Stimulated activated CD8-positive, alpha-beta memory T cell treated with anti-CD3 and anti-CD28 coated beads, Interleukin-2, amount 100 ng/mL, for 1 hour (primary cell): ENCODE results near the gene ARPC5.

Source experiments
- DNase-seq, 2 donors: peaks; one replicate each; pipeline ENCODE4 v3.0.0-alpha.2; 2020; ENCODE audit warnings: low read depth in 2 of 2

Gene ARPC5

DNA sequence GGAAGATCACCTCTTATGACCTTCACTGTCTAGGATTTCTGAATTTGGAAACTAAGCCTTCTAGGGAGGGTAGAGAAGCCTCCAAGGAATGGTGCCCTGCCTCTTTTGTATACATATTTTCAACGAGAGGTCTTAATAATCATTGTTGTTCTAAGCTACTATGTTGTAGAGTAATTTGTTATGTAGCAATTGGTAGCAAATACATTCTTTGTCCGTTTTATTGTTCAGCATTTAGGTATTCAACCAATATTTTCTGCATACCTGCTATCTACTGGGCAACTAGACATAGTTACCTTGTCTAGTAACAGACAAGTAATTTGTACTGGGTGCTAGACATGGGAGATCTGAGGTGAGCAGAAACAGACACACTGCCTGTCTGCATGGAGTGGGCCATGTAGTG, 24.6 kb downstream of the ARPC5 start:
- no peak for DNase-seq

DNA sequence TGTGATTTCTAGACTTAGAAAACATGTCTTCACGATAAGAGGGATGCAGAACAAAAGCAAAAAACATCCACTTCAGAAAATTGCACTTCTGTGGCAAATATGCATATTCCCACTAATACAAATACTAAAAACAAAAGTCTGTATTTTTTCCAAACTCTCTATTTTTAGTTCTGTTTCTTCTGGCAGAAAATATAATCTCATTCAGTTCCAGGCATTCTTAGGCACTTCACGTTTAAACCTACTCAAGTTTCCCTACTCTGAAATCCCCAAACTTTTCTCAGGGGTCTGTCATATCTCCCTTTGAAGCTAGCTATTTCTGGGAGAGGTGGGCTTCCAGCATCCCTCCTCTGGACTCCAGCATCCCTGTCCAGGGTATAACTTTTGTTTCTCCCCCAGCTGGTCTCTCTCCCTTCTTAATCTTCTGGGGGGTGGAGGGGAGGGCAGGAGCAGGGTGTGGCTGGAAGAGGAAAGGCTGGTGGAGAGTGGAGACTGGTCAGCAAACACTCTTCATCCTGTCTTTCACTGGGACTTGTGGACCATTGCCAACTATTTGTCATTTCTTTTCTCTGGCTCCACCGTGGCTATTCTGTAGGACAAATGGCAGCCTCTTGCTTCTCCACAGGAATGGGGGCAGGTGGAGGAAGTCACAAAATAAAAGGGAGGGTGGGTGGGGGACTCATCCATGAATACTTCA, 25.7 kb downstream of the ARPC5 start:
- DNase-seq, result no peak

DNA sequence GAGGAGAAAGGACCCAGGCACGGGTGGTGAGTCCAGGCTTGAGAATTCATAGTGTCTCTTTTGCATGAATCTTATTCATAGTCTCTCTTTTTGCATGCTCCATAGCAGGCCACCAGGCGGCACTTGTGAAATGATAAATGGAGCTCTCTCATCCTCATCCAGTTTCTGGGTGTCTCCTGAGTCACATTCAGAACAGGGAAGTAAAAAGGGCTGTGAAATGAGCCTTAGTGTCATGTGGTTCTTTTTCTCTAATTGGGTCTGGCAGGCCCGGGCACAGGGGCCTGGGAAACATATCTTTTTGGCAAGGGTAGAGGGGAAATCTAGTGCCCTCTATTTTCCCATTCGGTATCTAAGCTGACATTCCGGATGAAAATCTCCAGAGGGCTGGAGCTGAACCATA, 26.3 kb downstream of the ARPC5 start:
- no peak for DNase-seq

DNA sequence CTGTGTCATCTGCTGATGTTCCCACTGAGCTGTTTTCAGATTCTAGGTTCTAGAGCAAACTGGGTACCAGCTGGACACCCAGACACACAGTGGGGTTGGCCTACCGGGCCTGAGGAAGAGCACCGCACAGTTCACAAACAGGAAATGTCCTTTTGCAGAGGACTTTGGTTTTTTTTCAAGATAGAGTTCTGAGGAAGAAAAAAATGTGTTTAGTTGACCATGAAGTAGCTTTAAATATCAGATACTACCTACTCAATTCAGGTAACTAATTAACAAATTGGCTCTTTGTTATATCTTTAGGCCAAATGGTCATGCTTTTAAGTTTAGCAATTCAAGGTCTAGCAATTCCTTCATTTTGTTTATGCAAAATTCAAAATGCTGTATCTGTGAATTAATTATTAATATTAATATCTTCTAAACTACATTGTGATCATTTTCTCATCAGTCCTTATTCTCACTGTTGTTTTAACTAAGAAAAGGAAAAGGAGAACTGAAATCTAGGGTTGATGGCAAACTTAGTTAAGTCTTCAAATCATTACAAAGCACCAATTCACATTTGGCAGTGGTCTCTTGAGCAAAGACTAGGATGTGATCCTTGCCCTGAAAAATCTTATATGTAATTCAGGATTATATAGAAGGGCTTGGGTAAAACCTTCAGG, 28.1 kb downstream of the ARPC5 start:
- DNase-seq, result no peak

DNA sequence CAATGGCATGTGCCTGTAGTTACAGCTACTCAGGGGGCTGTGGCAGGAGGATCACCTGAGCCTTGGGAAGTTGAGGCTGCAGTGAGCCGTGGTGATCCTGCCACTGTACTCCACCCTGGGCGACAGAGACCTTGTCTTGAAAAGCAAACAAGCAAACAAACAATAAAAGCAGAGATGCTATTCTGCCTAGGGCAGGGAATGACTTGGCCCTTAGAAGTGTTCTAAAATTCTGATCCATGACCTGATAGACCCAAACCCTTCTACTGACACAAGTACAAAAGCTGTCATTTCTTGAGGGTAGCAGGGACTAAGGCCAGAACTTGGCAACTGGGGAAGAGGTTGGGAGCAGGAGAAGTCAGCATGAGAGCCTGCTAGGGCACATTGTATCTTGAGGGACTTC, 29.7 kb downstream of the ARPC5 start:
- DNase-seq, result no peak

DNA sequence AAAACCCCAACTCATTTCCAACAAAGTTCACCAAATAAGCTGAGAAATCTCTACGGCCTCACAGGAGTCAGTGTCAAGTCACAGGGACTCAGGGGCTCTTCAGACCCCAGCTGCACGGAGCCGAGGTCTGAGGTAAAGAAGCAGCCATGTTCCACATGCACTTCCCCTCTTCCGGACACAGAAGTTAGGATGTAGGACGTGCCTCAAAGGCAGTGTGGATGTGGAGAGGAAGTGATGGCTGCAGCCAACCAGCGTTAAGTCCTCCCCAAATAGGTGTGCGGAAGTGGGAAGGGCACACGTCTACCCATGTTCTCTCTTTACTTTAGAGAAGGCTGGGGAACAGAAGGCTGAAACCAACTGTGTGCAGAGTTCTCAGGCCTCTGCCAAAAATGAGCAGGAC, 30.8 kb downstream of the ARPC5 start:
- DNase-seq, result no peak

DNA sequence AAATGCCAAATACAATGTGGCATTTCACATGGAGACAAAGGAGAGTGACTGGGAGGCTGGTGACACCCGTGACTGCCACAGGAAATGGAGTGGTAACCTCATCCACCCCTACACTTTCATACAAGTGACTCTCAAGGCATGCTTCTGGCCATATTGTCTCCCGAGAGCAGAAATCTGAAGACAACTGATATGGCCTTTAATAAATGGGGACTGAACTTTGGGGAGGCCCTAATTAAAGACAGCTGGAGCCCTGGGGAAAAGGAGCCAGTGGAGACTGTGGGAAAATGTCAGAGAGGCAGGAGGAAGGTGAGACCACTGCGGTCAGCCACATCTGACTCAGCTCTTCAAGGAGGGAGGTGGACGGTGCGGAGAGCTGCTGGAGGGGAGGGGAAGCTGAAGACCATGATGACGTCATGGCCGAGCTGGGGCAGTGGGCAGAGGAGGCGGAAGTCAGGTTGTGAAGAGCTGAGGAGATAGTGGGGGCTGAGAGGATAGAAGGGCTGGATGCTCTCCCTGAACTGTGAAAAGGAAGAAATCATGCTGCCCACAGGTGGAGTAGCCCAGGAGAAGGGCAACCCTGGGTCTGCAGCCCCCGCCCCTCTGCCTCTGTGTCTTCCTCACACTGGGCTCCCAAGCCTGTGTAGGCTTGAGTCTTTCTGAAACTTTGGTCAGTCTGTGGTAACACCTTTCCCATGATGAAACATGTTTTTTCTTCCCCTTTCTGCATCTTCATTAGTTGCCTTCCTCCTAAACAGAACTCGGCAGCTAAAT, 31.4 kb downstream of the ARPC5 start:
- DNase-seq, result no peak

DNA sequence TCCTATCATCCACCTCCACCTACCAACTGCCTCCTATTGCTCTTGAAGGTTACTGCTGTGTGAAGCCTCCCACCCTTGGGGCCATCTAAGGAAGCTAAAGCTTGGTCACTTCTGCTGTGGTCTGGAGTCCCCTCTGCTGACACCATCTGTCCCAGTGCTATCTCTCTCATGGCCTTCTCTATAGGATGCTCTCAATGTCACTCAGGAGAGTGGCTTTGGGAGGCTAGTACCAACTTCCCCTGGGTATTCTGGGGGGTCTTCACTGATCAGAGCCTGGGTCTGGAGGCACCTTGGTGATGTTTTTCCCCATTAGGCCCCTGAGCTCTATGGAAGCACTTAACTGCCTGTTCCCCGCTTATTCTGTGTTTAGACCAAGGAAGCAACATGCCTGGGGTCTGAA, 33.1 kb downstream of the ARPC5 start:
- no peak for DNase-seq

DNA sequence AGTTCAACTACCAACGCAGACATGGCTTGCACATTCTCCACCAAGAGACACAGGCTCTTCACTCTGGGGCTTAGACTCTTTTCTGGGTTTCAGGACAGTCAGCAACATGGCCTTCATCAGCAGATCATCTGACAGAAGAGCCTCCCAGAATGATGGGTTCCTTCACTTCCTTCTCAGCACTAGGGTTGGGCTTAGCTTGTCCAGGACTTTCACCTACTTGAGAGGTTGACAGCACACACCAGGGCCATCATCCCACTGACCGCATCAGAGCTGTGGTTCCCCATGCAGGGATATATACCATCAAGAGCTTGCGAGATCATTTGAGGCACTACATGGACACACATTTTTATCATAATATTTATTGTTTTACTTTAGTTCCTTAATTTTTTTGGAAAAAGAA, 34.9 kb downstream of the ARPC5 start:
- DNase-seq, result no peak

DNA sequence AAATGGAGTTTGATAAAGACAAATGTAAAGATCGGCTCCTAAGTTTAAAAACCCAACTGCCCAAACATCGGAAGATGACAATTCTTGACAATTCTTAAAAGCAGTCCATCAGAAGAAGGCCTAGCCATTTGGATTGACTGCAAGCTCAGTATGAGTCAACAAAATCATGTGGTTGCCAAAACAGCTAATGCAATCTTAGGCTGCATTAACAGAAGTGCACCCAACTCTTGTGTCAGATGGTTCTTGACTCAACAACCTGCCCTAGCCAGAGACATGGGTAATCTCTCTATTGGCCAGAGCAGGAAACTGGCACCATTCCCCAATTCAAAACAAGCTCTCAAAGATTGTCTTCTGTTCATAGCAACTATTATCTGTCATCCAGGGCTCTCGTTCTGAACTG, 35.4 kb downstream of the ARPC5 start:
- no peak for DNase-seq

DNA sequence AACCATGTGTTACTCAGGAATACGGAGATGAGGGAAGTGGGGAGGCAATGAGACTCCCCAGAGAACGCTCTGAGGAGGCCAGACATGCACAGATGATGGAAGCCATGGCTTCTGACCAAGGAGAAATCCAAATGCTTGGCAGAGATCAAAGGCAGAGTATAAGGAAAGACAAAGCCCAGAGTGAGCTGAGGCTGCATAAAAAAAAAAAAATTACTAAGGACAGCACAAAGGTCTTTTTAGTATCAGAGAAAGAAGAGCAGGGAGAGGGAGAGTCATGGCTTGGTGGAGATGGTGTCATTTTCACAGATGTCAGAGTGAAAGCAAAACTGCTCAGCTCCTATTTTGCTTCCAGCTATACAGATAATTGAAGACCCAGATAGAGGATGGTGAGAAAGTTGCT, 37.2 kb downstream of the ARPC5 start:
- no peak for DNase-seq

DNA sequence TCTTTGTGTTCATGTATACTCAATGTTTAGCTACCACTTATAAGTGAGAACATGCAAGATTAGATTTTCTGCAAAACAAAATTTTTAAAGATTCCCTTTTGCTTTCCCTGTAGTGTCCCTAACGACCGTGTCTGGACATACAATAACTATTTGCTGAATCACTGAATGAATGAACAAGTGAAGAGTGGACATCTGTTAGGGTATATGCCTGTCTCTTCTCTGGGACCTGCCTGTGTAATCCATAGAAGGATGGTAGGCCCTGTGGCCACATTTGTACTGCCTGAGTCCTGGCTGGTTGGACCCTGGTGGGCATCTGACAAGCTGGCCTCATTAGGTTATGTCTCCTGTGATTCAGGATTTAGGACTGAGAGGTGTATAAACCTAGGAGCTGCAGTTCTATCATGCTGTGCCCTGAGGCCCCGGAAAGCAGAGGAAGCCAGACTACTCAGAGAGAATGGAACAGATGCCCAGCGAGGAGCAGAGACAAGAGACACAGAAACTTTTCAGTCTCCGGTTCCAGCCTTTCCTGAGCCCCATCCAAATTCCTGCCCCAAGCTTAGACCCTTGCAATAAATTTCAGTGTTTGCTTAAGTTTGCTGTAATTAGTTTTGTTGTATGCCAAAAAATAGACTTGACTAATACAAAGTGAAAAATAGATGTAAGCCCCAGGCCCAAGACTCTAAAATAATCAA, 37.8 kb downstream of the ARPC5 start:
- DNase-seq, result no peak

DNA sequence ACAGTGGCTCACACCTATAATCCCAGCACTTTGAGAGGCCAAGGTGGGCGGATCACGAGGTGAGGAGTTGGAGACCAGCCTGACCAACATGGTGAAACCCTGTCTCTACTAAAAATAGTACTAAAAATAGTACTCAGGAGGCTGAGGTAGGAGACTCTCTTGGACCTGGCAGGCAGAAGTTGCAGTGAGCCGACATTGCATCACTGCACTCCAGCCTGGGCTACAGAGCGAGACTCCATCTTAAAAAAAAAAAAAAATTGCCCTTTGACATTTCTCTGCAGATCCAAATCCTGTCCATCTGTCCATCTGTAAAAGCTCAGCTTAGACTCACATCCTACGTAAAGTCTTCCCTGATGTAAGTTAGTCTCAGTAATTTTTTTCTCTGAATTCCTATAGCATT, 39.1 kb downstream of the ARPC5 start:
- no peak for DNase-seq

DNA sequence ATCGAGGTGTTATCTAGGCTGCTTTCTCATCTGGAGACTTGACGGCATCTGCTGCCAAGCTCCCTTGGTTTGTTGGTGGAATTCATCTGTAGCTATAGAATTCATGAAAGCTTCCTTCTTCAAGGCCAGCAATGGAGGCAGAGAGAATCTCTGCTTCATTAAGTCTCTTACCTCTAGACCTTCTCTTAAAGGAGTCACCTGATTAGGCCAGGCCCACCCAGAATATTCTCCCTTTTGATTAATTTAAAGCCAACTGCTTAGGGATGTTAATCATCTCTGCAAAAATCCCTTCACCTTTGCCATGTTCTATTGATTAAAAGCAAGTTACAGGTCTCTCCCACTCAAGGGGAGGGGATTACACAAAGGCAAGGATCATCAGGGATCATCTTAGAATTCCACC, 40.0 kb downstream of the ARPC5 start:
- no peak for DNase-seq

DNA sequence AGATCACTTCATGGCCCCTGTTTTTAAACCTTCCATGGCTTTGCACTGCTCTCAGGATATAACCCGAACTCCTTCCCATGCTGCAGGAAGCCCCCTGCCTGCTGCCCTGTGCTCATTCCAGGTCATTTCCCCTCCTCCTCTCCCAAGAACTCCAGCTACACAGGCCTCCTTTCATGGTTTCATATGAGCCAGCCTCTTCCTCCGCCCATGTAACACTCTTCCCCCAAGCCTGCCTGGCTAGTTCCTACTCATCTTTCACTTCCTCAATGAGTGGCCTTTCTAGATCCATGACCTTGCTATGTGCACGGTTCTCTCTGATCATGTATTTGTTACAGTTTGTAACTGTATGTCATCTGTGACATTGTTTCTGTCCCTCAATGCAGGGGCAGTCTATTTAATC, 42.2 kb downstream of the ARPC5 start:
- no peak for DNase-seq

DNA sequence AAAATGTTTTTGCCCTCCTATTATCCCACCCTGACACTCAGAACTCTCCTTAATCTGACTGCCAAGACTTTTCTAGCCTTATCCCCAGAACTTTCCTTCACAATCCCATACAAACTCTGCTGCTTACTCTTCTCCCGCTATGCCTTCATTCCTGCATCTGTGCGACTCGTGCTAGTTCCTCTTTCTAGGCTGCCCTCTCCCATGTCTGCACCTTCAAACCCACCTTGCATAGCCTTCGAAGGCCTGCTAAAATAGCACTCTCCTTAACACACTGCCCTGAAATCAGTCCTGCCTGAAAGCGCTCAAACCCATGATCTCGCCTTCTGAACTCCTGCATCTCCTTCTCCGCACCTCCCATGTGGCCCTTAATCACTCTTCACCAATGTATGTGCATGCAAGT, 42.9 kb downstream of the ARPC5 start:
- no peak for DNase-seq

DNA sequence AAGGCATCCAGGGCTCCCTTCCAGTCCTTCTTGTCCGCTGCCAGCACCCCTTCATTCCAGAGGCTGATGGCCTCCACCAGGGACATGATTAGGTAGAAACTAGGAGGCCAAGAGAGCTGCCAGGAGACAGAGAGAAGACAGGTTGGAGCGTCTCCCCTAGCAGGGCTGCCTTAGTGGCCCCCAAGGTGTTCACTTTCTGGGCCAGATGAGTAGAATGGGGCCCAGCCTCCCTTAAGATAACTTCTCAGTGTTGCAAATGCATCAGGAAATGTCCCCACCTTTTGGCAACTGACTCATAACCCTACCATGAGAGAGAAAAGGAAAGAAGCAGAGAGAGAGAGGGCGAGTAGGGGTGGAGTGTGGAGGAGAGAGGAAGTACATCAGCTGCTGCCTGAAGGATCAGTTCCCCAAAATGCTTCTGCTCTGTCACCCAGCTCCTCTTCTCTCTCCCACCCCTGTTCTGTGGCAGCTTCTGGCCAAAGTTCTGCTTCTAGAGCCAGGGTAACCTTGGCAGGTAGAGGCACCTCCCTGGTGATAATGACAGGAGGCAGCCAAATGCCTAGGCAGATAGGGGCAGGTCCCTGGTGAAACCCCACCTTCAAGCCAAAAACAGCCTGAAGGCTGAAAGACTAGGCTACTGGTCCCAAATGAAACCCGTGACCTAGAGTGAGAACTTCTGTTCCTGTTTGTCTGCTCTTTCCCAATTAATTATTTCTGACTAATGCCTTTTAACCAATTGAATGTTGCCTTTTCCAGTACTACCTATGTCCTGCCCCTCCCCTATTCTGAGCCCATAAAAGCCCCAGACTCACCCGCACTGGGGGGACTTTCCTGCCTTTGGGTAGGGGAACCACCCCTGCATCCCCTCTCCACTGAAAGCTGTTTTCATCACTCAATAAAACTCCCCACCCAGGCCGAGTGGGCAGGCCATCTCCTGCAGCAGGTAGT, 45.1 kb downstream of the ARPC5 start, which contains the start of gene NCF2:
Gene NCF2 (minus strand): TSS at position 216 of the 948 bp plus-strand sequence. CDS start 130 bp downstream, at position 86.
- DNase-seq, result no peak

DNA sequence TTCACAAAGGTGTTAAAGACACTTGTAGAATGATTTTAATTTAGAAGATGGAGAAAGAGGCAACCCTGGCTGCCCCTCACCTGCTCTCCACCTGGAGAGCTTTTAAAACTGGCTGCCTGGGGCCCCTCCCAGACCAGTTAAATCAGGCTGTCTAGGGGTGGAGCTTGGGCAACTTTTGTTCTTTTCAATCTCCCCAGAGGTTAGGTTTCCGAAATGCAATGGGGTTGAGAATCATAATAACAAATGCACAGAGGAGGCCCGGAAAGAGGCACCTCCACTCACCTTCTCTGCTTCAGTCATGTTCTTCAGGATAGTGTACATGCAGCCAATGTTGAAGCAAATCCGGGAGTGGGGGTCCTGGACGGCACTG, 45.7 kb downstream of the ARPC5 start:
- DNase-seq, result no peak

DNA sequence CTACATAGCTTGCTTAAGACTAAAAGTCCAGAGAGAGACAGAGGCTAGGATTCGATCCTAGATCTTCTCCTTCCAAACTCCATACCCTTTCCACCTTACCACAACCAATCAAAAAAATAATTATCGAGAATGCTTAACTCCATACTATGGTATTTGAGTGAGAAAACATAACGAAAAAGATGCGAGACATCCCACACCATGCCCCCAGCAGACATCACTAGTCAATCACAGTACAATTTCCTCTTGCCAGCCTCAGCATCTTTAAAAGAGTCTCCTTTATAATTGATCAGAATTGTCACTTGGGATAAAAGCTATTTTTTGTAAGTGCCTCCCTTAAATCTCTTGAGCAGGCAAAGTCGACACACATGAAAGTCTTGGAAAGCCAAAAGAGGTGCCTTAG, 46.2 kb downstream of the ARPC5 start:
- no peak for DNase-seq

DNA sequence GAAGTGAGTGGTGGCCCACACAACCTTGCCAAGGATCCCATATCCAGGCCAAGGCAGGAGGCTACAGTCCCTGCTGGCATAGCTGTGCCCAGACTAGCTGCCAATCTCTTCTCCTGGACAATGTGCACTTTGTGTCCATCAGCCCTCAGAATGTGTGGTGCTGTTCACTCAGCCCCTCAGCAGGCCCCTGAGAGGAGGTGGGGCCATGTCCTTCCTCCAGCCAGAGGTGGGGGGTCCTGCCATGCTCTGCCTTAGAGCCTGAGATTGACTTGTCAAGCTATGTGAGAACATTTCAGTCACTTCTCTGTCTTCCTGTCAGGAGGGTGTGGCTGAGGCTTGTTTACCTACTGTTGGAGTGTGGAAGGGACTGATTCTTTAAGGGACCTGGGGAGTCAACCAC, 46.8 kb downstream of the ARPC5 start:
- DNase-seq, result no peak

DNA sequence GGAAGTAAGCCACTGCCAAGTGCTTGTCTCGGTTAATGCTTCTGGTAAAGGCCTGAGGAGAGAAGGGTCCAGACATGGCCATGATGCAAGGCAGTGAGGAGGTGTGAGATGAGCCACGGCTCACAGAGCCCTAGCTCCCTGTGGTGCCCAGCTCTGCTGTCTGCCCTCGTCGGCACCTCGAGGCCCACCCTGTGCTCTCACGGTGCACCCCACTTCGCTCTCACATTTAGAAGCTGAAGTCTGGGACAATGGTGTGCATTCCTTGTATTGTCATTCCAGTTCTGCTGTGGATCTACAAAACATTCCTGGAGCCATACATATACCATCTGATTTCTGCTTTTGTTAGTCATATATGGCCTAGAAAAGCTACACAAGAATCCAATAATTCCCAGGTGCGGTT, 48.7 kb downstream of the ARPC5 start:
- no peak for DNase-seq
